Measurements from ENCODE around the gene UST. TPM values are rescaled to one million over a fixed set of nuclear protein-coding genes. Genes with fewer than 3 reads are reported as not detected.

The UST gene
- total RNA-seq, 1 experiment from 2014 or later, result 10.0 TPM

GRCh38 chr6:148700047-148700715, 46.6 kb upstream of the UST start:
- ChIA-PET POLR2A (interaction anchor here (0.8 to 1.9 kb wide), 6 partner anchors 9 to 128 kb away, joined by 3 to 6 read pairs (median 4); no protein-coding TSS in a partner anchor), CTCF (interaction anchor here (1.0 to 1.7 kb wide), 3 partner anchors 18 to 453 kb away, joined by 3 to 7 read pairs (median 3); no protein-coding TSS in a partner anchor)
- no peak for TF ChIP-seq CTCF (IDR thresholded peaks at IDR 0.05; ENCODE audit: unreplicated experiment)
- DNase-seq (ENCODE audit: unreplicated experiment), result peak; percentile 39
- peak overlapping the region; percentile 68 for H3K4me3 Mint-ChIP-seq (ENCODE audit: unreplicated experiment)
- H3K9me3 Mint-ChIP-seq (ENCODE audit: unreplicated experiment), result no peaks in the 10 kb centered on the region
- intact Hi-C loops (cut with micrococcal nuclease), result loop anchor here (2.0 kb wide), 1 partner anchor 121 kb away; no protein-coding TSS in a partner anchor
- peak overlapping the region; percentile 83 for H3K27ac Mint-ChIP-seq (ENCODE audit: low read depth, unreplicated experiment)
- no peaks in the 10 kb centered on the region for H3K27me3 Mint-ChIP-seq (ENCODE audit: insufficient read depth, unreplicated experiment)
- H3K36me3 Mint-ChIP-seq (ENCODE audit: insufficient read depth, unreplicated experiment), result no peaks in the 10 kb centered on the region
- BruUV-seq (replicated peaks), result no TSS peak
- peaks cover 12% of the 10 kb centered on the region for H3K4me1 Mint-ChIP-seq (ENCODE audit: insufficient read depth, unreplicated experiment)

GRCh38 chr6:148700741-148701311, 46.0 kb upstream of the UST start:
- Mint-ChIP-seq H3K27me3 (ENCODE audit: insufficient read depth, unreplicated experiment) (no peaks in the 10 kb centered on the region), H3K27ac (ENCODE audit: low read depth, unreplicated experiment) (peak overlapping the region; percentile 83), H3K9me3 (ENCODE audit: unreplicated experiment) (no peaks in the 10 kb centered on the region), H3K36me3 (ENCODE audit: insufficient read depth, unreplicated experiment) (no peaks in the 10 kb centered on the region), H3K4me3 (ENCODE audit: unreplicated experiment) (peak overlapping the region; percentile 68), H3K4me1 (ENCODE audit: insufficient read depth, unreplicated experiment) (peaks cover 12% of the 10 kb centered on the region)
- ChIA-PET CTCF (interaction anchor here (1.0 to 1.7 kb wide), 3 partner anchors 18 to 452 kb away, joined by 3 to 7 read pairs (median 3); no protein-coding TSS in a partner anchor), POLR2A (interaction anchor here (0.8 to 1.9 kb wide), 6 partner anchors 8 to 129 kb away, joined by 3 to 6 read pairs (median 4); no protein-coding TSS in a partner anchor)
- intact Hi-C loops (cut with micrococcal nuclease), result loop anchor here (2.0 kb wide), 1 partner anchor 122 kb away; no protein-coding TSS in a partner anchor
- TF ChIP-seq CTCF (IDR thresholded peaks at IDR 0.05; ENCODE audit: unreplicated experiment), result no peak
- BruUV-seq (replicated peaks), result no TSS peak
- DNase-seq (ENCODE audit: unreplicated experiment), result peak; percentile 43

- ChIA-PET CTCF (interaction anchor here (0.6 to 3.2 kb wide), 5 partner anchors 19 to 246 kb away, joined by 3 to 17 read pairs (median 7); no protein-coding TSS in a partner anchor), POLR2A (interaction anchor here (0.5 to 1.9 kb wide), 3 partner anchors 8 to 332 kb away, joined by 3 to 5 read pairs (median 5); no protein-coding TSS in a partner anchor)
- TF ChIP-seq CTCF (IDR thresholded peaks at IDR 0.05; ENCODE audit: unreplicated experiment), result no peak
- DNase-seq (ENCODE audit: unreplicated experiment), result no peak
- peak overlapping the region; percentile 83 for H3K27ac Mint-ChIP-seq (ENCODE audit: low read depth, unreplicated experiment)
- peak overlapping the region; percentile 68 for H3K4me3 Mint-ChIP-seq (ENCODE audit: unreplicated experiment)
- no peaks in the 10 kb centered on the region for H3K27me3 Mint-ChIP-seq (ENCODE audit: insufficient read depth, unreplicated experiment)
- H3K4me1 Mint-ChIP-seq (ENCODE audit: insufficient read depth, unreplicated experiment), result peaks cover 12% of the 10 kb centered on the region
- H3K9me3 Mint-ChIP-seq (ENCODE audit: unreplicated experiment), result no peaks in the 10 kb centered on the region
- intact Hi-C loops (cut with micrococcal nuclease), result loop anchor here (2.0 kb wide), 1 partner anchor 123 kb away; no protein-coding TSS in a partner anchor
- BruUV-seq (replicated peaks), result no TSS peak
- H3K36me3 Mint-ChIP-seq (ENCODE audit: insufficient read depth, unreplicated experiment), result no peaks in the 10 kb centered on the region
These were observed 45.5 kb upstream of the UST start for GRCh38 chr6:148701375-148701774.

- DNase-seq (ENCODE audit: unreplicated experiment), result no peak
- no peaks in the 10 kb centered on the region for H3K9me3 Mint-ChIP-seq (ENCODE audit: unreplicated experiment)
- CTCF ChIA-PET, result interaction anchor here (0.7 to 3.2 kb wide), 4 partner anchors 18 to 143 kb away, joined by 3 to 17 read pairs (median 7); no protein-coding TSS in a partner anchor
- BruUV-seq (replicated peaks), result no TSS peak
- intact Hi-C loops (cut with micrococcal nuclease), result no loop called here
- POLR2A ChIA-PET, result no interaction called here
- H3K27me3 Mint-ChIP-seq (ENCODE audit: insufficient read depth, unreplicated experiment), result no peaks in the 10 kb centered on the region
- H3K4me3 Mint-ChIP-seq (ENCODE audit: unreplicated experiment), result no peak overlapping the region
- H3K36me3 Mint-ChIP-seq (ENCODE audit: insufficient read depth, unreplicated experiment), result no peaks in the 10 kb centered on the region
- no peak for TF ChIP-seq CTCF (IDR thresholded peaks at IDR 0.05; ENCODE audit: unreplicated experiment)
- no peak overlapping the region for H3K27ac Mint-ChIP-seq (ENCODE audit: low read depth, unreplicated experiment)
- H3K4me1 Mint-ChIP-seq (ENCODE audit: insufficient read depth, unreplicated experiment), result peaks cover 12% of the 10 kb centered on the region
These were observed 42.9 kb upstream of the UST start for GRCh38 chr6:148703900-148704299.

Measured in MCF 10A (cell line).